GM18951 (cell line): ENCODE measurements around the gene RIC8A.

Experiments
- POLR2A ChIP-seq: IDR thresholded peaks from 4 replicates; pipeline ENCODE4 v1.6.1; 2011; ENCODE audit warnings: mild to moderate bottlenecking; ENCODE audit not compliant: insufficient read length, insufficient read depth; ENCODE audit errors: extremely low read depth
- in situ Hi-C: fragments of 300-500 bp; cut with MboI; formaldehyde crosslinking; loops from one replicate; pipeline ENCODE4 v1.12.0; 2022; ENCODE audit warnings: low sequenced_read_pairs, mixed read lengths, inconsistent platforms; ENCODE audit not compliant: unreplicated experiment

Gene RIC8A

GRCh38 chr11:252666-253065 lies 45.2 kb downstream of the RIC8A start:
- in situ Hi-C loops: no loop called here
- no peak for TF ChIP-seq POLR2A

GRCh38 chr11:253160-253885 lies 45.8 kb downstream of the RIC8A start:
- no peak for TF ChIP-seq POLR2A
- in situ Hi-C loops: no loop called here

- no peak for TF ChIP-seq POLR2A
- in situ Hi-C loops: no loop called here
Measured at GRCh38 chr11:253886-254270, 46.4 kb downstream of the RIC8A start.

- in situ Hi-C loops: no loop called here
- TF ChIP-seq POLR2A: no peak
Measured at GRCh38 chr11:255176-255575, 47.7 kb downstream of the RIC8A start.

- in situ Hi-C loops: no loop called here
Measured at GRCh38 chr11:255816-256215, 48.3 kb downstream of the RIC8A start.

GRCh38 chr11:256952-257737 lies 49.6 kb downstream of the RIC8A start:
- no peak for TF ChIP-seq POLR2A

More at GRCh38 chr11:255816-256215, 48.3 kb downstream of the RIC8A start:
- no peak for TF ChIP-seq POLR2A

GRCh38 chr11:257766-258493 lies 50.4 kb downstream of the RIC8A start:
- no peak for TF ChIP-seq POLR2A
- in situ Hi-C loops: no loop called here

More at GRCh38 chr11:256952-257737, 49.6 kb downstream of the RIC8A start:
- in situ Hi-C loops: no loop called here

GRCh38 chr11:259413-259812 lies 51.9 kb downstream of the RIC8A start:
- in situ Hi-C loops: no loop called here
- no peak for TF ChIP-seq POLR2A

GRCh38 chr11:261624-262023 lies 54.1 kb downstream of the RIC8A start:
- TF ChIP-seq POLR2A: no peak
- in situ Hi-C loops: no loop called here
